HG02981 (cell line): ENCODE measurements around the gene SNCG.
"Not testable (repeated sequence)": the region's sequence is repeated elsewhere in the genome, so short reads cannot be mapped to it uniquely, and the experiment has no call there.

Experiments
- ATAC-seq: cut with Tn5 transposase; IDR thresholded peaks from one replicate; pipeline ENCODE4 v1.9.1; 2021; ENCODE audit warnings: mild to moderate bottlenecking, moderate library complexity; ENCODE audit not compliant: unreplicated experiment

SNCG gene

DNA sequence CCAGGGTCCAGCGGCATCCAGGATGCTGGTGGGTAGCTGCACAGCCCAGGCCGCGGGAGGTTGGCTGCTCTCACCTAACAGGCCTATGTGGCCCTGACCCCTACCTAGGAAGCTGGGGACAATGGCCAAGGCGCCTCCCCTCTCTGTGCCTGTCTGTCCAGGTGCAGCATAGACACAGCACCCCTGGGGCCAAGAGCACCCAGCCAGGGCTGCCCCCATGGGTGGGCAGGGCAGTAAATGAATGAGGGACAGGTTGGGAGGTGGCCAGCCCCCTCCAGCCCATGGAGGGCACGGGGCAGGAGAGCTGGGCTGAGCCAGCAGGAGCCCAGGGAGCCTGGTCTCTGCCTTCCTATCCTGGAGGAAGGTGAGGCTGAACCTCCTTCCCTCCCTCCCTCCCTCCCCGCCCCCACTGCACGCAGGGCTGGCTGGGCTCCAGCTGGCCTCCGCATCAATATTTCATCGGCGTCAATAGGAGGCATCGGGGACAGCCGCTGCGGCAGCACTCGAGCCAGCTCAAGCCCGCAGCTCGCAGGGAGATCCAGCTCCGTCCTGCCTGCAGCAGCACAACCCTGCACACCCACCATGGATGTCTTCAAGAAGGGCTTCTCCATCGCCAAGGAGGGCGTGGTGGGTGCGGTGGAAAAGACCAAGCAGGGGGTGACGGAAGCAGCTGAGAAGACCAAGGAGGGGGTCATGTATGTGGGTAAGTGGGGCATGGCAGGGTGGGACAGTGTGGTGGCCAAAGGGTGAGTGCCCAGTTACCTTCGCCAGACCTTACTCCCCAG lies at the start of gene SNCG:
Gene SNCG, plus strand, starts transcription at position 484 of the 785 bp plus-strand sequence. Its CDS starts 99 bp downstream, at position 583.
- no peak for ATAC-seq

- ATAC-seq = no peak
Measured at GRCh38 chr10:86914734-86915133, 43.7 kb upstream of the SNCG start.

- no peak for ATAC-seq
Measured at GRCh38 chr10:86918022-86918471, 40.4 kb upstream of the SNCG start.

DNA sequence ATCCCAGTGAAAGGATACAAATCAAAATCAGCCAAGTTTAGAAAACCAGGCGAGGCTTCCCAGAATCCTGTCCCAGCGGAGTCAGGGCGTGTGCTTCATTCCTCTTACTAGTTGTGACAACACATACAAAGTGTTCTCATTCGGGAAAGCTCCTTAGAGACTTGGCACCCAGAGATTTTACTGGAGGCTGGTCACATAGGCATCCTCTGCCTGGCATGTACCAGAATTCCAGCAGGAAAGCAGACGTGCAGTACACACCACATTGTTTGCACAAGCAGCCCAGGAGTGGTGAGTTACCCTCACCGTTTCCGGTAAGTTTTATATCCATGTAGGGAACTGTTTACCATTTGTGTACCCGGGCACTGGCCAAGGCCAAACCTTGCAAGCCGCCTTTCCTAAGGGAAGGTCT lies 35.8 kb upstream of the SNCG start:
- no peak for ATAC-seq

GRCh38 chr10:86929468-86930380 lies 28.7 kb upstream of the SNCG start:
- ATAC-seq = no peak

GRCh38 chr10:86931872-86932271 lies 26.5 kb upstream of the SNCG start:
- ATAC-seq = no peak

GRCh38 chr10:86932674-86933073 lies 25.7 kb upstream of the SNCG start:
- no peak for ATAC-seq

DNA sequence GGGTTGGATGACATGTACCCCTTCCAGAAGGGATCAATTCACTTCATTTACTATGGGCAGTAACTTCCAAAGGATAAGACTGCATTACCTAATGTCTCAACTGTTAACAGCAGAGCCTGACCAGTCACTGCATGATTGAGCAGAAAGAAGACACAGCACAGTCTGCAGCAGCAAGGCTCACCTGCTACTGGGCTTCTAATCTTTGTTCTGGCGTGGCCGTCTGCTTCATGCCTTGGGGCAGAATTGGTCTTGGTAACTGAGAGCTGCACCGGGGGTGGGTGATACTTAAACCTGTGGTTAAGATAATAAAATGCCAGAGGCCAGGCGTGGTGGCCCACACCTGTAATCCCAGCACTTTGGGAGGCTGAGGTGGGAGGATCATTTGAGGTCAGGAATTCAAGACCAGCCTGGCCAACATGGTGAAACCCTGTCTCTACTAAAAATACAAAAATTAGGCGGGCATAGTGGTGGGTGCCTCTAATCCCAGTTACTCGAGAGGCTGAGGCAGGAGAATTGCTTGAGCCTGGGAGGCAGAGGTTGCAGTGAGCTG lies 24.2 kb upstream of the SNCG start:
- ATAC-seq = not testable (repeated sequence)

- ATAC-seq = no peak
Measured at GRCh38 chr10:86936661-86937501, 21.5 kb upstream of the SNCG start.

DNA sequence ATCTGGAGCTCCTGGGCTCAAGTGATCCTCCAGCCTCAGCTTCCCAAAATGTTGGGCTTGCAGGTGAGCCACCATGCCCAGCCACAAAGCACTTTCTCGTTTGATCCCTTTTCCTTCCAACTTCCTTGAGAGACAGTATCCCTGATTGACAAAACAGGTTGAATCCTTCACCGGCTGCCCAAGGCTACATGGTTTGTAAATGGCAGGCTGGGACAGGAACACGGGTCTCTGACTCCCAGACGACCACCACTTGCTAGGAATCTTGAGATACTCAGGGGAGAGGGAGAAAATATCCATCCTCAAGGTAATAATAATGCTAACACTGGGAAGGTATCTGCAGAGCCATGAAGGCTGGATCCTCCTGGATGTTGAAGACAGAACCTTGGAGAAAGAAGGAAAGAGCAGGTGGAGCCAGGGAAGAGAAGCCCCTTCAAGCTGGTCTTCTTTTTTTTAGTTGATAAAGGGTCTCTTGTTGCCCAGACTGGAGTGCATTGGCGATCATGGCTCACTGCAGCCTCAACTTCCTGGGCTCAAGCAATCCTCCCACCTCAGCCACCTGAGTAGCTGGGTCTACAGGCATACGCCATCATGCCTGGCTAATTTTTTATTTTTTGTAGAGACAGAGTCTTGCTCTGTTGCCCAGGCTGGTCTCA lies 20.8 kb upstream of the SNCG start:
- no peak for ATAC-seq

DNA sequence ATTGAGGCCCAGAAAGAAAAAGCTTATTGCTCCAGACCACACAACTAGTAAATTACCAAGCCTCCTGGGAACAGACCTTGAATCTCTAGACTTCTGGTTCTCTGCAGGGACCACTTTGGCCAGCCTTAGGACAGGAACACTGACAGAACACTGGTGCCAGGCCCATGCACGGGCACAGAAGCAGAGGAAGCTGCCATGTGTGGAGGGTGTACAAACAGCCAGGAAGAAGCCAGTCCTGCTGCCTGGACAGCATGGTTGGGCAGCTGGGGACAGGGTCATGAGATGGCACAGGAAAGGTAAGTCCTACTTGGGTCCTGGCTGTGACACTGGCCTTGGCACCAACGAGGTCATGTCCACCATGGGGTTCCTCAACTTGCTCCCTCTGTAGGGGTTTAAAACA lies 20.1 kb upstream of the SNCG start:
- ATAC-seq = no peak

DNA sequence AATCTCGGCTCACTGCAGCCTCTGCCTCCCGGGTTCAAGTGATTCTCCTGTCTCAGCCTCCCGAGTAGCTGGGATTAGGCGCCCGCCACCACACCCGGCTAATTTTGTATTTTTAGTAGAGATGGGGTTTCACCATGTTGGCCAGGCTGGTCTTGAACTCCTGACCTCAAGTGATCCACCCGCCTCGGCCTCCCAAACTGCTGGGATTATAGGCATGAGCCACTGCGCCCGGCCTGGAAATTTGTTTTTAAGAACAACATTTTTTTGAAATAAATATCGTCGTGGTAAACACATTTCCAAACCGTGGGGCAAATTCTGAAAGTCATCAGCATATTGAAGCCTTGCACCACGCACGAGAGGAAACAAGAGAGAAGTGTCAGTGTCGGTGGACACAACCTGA lies 18.3 kb upstream of the SNCG start:
- not testable (repeated sequence) for ATAC-seq

DNA sequence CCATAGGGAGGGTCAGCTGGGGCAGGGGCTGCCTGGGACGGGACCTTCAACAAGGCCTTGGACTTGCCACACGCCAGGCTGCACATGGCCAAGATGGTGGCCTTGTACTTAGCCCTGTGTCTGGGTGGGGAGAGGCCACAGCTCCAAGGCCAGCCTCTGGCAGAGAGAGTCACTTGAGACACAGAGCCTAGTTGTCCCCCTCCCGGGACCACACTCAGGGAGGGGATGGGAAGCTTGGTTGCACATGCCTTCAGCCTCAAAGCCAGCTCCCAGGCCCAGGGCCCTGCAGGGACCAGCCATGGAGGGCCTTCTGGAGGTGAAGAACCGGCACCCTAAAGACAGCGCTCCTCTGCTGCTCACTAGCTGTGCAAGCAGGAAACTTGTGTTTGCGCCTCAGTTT lies 17.7 kb upstream of the SNCG start:
- ATAC-seq = no peak

DNA sequence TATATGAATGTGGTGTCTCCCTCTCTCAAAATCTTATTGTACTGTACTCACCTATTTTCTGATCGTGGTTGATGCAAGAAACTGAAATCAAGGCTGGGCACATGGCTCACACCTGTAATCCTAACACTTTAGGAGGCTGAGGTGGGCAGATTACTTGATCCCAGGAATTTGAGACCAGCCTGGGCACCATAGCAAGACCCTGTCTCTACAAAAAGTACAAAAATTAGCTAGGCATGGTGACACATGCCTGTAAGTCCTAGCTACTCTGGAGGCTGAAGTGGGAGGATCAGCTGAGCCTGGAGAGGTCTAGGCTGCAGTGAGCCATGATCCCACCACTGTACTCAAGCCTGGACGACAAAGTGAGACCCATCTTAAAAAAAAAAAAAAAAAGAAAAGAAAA lies 17.0 kb upstream of the SNCG start:
- no peak for ATAC-seq

DNA sequence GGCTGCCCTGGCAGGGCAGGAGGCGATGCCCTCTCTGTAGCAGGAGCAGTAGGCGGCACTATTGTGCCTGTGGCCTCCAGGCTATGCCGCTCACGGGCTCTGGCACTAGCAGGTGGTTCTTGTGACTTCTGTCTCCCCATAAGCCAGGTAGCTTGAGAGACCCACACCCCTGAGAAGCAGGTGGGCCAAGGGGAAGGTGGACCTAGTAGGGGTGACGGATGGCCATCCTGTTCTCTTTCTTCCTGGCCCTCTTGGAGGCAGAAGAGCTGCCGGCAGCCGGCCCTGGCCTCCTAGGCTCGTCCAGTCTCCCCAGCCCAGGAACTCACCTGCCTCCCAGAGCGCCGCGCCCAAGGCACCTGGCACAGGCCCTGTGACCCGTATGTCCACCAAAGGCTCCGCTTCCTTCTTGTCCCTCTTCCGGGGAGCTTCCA lies 16.4 kb upstream of the SNCG start:
- no peak for ATAC-seq

DNA sequence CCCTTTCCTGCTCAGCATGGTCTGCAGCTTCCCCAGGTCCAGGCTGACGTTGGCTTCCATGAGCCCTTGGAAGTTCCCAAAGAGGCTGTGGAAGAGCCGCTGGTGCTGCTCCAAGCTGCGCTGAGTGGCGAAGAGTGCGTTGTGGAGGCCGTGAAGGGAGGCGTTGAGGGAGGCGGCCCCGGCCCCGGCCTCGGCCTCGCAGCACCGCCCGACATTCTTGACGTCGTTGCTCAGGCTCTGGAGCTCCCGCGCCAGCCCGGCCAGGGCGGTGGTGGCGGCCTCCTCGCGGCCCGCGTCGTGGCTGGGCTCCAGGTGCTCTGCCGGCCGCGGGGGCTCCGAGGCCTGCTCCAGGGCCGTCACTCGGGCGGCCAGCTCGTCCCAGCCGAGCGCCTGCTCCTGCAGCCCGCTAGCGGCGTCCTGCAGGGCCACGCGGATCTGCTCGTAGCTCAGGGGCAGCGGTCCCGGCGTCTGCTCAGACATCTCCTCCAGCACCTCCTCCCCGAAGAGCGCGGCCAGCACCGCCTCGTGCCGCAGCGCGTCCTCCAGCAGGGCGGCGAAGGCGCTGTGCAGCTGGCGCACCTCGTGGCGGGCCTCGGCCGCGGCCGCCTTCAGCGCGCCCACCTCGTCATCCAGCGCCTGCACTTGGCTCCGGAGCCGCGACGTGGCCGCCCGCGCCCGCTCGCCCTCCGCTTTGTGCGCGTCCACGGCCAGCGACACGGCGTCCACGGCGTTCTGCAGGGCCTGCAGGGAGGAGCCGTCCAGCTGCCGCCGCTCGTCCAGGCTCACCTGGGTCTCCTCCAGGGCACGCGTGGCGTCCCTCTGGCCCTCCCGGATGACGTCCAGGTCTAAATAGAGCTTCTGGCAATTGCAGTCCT lies 15.7 kb upstream of the SNCG start:
- ATAC-seq = no peak

GRCh38 chr10:86943316-86944030 lies 14.9 kb upstream of the SNCG start:
- ATAC-seq = no peak

DNA sequence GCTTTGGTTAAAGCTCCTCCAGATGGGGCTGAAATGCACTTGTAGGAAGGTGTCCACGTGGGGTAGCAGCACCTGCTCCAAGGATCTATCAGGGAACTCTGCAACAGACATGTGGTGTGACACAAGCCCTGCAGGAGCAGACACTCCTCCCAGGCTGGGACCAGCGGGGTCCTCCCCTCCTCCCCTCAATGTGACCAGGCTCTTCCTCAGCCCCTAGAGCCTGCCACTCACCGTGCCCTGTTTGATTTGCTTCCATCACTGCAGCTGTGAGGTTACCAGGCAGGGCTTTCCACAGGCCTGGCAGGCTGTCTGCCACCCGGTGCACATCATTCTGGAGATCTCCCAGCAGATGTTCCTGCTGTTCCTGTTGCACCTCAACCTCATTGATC lies 14.4 kb upstream of the SNCG start:
- ATAC-seq = no peak

- ATAC-seq = no peak
Measured at GRCh38 chr10:86944471-86944870, 13.9 kb upstream of the SNCG start.
